ENCODE measurements around the gene SLC23A2. TPM values are rescaled to one million over a fixed set of nuclear protein-coding genes. Genes with fewer than 3 reads are reported as not detected.
A peak's percentile ranks its signal among the peaks of the same experiment; 100 is the strongest.

The SLC23A2 gene
- total RNA-seq, 2 experiments from 2014 or later, result 18.6 to 20.3 TPM

GRCh38 chr20:4912380-4913142 is 88.7 kb downstream of the SLC23A2 start:
- Mint-ChIP-seq H3K4me1 (peaks cover 16% of the 10 kb centered on the region), H3K36me3 (peaks cover 11% of the 10 kb centered on the region), H3K27ac (peak overlapping the region; percentile 30), H3K9me3 (peaks cover 1% of the 10 kb centered on the region), H3K4me3 (peak overlapping the region; percentile 35), H3K27me3 (no peaks in the 10 kb centered on the region)
- POLR2A ChIA-PET, result interaction anchor here (0.6 kb wide), 1 partner anchor 10 kb away, joined by 4 read pairs; no protein-coding TSS in a partner anchor
- peak; percentile 62 for ATAC-seq (ENCODE audit: low read depth)
- DNase-seq, result no peak

DNA sequence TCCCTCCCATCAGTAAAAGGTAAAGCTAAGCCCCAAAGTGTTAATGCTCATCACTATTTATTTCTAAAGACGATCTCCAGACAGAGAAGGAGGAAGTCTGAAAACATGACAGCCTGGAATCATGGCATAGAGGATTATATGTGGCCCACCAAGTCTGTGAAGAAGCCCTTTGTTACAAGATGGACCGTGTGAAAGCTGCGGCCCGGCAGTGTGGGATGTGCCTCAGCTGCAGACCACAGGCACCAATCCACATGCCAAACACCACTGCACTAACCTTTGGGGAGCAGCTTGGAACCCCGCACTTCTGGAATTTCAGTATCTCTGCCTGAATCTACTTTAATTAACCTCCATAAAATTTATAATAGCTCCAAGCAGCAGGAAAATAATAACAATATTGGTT is 90.4 kb downstream of the SLC23A2 start:
- Mint-ChIP-seq H3K4me3 (no peak overlapping the region), H3K27me3 (no peaks in the 10 kb centered on the region), H3K4me1 (peaks cover 16% of the 10 kb centered on the region), H3K9me3 (peaks cover 1% of the 10 kb centered on the region), H3K36me3 (peaks cover 18% of the 10 kb centered on the region), H3K27ac (no peak overlapping the region)
- POLR2A ChIA-PET, result no interaction called here
- ATAC-seq (ENCODE audit: low read depth), result no peak
- no peak for DNase-seq

- Mint-ChIP-seq H3K9me3 (no peaks in the 10 kb centered on the region), H3K36me3 (peaks cover 40% of the 10 kb centered on the region), H3K27ac (no peak overlapping the region), H3K4me3 (no peak overlapping the region), H3K4me1 (no peaks in the 10 kb centered on the region), H3K27me3 (no peaks in the 10 kb centered on the region)
- ATAC-seq (ENCODE audit: low read depth) (no peak), DNase-seq (no peak)
- POLR2A ChIA-PET, result no interaction called here
Measured at GRCh38 chr20:4905613-4906012, 95.7 kb downstream of the SLC23A2 start.

DNA sequence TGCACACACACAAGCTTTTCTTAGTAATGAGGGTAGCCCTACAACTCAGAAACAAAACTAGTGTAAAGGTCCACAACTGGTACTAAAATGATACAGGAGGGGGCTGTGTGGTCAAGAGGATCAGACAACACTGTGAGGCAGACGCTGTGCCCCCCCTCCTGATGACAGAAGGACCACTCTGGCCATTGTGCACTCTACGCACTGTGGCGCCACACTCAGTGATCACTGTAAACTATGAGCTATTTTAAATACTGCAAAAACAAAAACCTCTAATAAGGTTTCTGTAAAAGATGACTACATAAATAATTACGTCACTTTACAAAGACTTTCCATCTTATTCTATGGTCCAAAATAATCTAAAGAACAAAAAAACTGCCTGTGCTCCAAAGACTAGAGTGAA is 96.1 kb downstream of the SLC23A2 start:
- POLR2A ChIA-PET, result no interaction called here
- H3K4me3 Mint-ChIP-seq, result no peak overlapping the region
- no peak for ATAC-seq (ENCODE audit: low read depth)
- DNase-seq, result no peak
- peaks cover 40% of the 10 kb centered on the region for H3K36me3 Mint-ChIP-seq
- H3K9me3 Mint-ChIP-seq, result no peaks in the 10 kb centered on the region
- H3K27ac Mint-ChIP-seq, result no peak overlapping the region
- H3K4me1 Mint-ChIP-seq, result no peaks in the 10 kb centered on the region
- no peaks in the 10 kb centered on the region for H3K27me3 Mint-ChIP-seq

DNA sequence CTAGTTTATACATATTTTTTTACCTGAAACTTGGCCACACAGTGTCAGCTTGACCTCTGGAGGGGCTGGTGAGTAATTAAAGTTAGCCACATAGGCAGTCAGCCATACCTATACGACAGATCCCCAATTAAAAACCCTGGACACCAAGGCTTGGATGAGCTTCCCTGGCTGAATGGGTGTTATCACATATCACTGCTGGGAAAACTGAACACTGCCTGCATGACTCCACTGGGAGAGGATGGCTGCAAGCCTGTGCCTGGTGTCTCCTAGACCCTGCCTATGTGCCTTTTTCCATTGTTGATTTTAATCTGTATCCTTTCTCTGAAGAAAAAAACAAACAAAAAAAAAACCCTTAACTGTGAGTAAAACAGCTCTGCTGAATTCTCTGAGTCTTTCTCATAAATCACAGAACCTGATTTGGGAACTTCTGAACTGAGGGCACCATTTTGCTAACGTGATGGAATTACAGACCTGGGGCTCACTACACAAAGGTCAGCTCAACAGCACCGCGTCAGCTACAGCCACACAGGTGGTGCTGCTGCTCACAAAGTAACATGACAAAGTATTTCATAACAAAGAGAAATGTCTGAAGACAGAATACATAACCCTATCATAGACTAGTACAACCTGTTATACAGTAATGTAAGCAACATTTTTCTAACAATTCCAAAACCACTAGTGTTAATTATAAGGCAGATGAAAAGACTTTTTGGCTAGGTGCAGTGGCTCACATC is 97.0 kb downstream of the SLC23A2 start:
- H3K36me3 Mint-ChIP-seq, result peaks cover 40% of the 10 kb centered on the region
- no peaks in the 10 kb centered on the region for H3K4me1 Mint-ChIP-seq
- H3K27ac Mint-ChIP-seq, result no peak overlapping the region
- ATAC-seq (ENCODE audit: low read depth), result no peak
- no peak for DNase-seq
- H3K9me3 Mint-ChIP-seq, result no peaks in the 10 kb centered on the region
- POLR2A ChIA-PET, result no interaction called here
- no peaks in the 10 kb centered on the region for H3K27me3 Mint-ChIP-seq
- H3K4me3 Mint-ChIP-seq, result no peak overlapping the region

DNA sequence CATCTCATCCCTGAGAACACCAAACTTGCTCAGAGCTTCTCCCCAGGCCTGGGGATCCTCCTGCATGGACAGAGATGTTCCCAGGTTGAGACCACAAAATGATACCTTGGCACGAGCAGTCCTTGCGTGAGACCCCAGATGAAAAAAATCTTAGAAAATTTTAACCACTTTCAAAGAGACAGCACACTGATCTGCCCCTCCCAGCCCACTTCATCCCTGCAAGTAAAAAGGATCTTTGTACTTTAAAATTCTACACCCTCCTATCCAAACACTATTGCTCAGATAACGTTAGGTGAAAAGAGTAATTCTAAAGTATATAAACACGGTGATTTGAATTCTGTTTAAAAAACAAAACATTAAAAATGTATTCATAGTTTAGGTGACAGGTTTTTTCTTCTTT is 98.5 kb downstream of the SLC23A2 start:
- Mint-ChIP-seq H3K9me3 (no peaks in the 10 kb centered on the region), H3K4me3 (no peak overlapping the region), H3K36me3 (peaks cover 39% of the 10 kb centered on the region), H3K27ac (no peak overlapping the region), H3K27me3 (no peaks in the 10 kb centered on the region), H3K4me1 (peaks cover 1% of the 10 kb centered on the region)
- DNase-seq, result no peak
- POLR2A ChIA-PET, result interaction anchor here (0.9 kb wide), 1 partner anchor 9 kb away, joined by 4 read pairs; no protein-coding TSS in a partner anchor
- no peak for ATAC-seq (ENCODE audit: low read depth)

GRCh38 chr20:4901031-4901818 is 100.1 kb downstream of the SLC23A2 start:
- peaks cover 31% of the 10 kb centered on the region for H3K36me3 Mint-ChIP-seq
- H3K4me3 Mint-ChIP-seq, result no peak overlapping the region
- H3K27ac Mint-ChIP-seq, result no peak overlapping the region
- peaks cover 4% of the 10 kb centered on the region for H3K4me1 Mint-ChIP-seq
- POLR2A ChIA-PET, result no interaction called here
- no peaks in the 10 kb centered on the region for H3K9me3 Mint-ChIP-seq
- no peaks in the 10 kb centered on the region for H3K27me3 Mint-ChIP-seq
- DNase-seq, result no peak
- ATAC-seq (ENCODE audit: low read depth), result no peak

- POLR2A ChIA-PET, result no interaction called here
- peaks cover 12% of the 10 kb centered on the region for H3K4me1 Mint-ChIP-seq
- peaks cover 16% of the 10 kb centered on the region for H3K36me3 Mint-ChIP-seq
- DNase-seq (no peak), ATAC-seq (ENCODE audit: low read depth) (no peak)
- no peaks in the 10 kb centered on the region for H3K9me3 Mint-ChIP-seq
- H3K27ac Mint-ChIP-seq, result peak overlapping the region; percentile 13
- H3K4me3 Mint-ChIP-seq, result no peak overlapping the region
- H3K27me3 Mint-ChIP-seq, result no peaks in the 10 kb centered on the region
Measured at GRCh38 chr20:4898282-4899244, 102.7 kb downstream of the SLC23A2 start.

- POLR2A ChIA-PET, result no interaction called here
- H3K4me3 Mint-ChIP-seq, result no peak overlapping the region
- H3K9me3 Mint-ChIP-seq, result no peaks in the 10 kb centered on the region
- H3K27ac Mint-ChIP-seq, result no peak overlapping the region
- H3K27me3 Mint-ChIP-seq, result no peaks in the 10 kb centered on the region
- peaks cover 12% of the 10 kb centered on the region for H3K4me1 Mint-ChIP-seq
- ATAC-seq (ENCODE audit: low read depth), result no peak
- peaks cover 15% of the 10 kb centered on the region for H3K36me3 Mint-ChIP-seq
- no peak for DNase-seq
Measured at GRCh38 chr20:4897600-4897999, 103.7 kb downstream of the SLC23A2 start.

DNA sequence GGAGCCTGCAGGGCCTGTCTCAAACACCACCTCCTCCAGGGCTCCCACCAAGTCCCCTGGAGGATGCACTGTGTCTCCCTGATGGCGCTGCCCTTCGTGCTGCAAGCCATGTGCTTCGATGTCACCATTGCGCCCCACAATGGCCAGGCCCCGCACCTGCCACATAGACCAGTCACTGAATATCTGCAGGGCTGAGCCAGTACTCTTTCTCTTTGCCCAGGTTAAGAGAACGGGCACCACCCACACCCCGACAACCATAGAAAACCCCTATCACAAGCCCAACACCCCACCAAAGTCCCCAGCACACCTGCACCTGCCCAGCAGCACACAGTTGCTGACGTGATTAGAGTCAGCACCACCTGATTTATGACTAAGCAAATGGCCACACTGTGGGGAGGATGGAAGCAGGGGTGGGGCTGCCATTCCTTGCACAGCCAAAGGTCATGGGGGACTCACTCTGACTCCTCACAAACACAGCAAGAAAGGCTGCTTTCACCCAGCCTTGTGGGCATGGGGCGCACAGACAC is 104.3 kb downstream of the SLC23A2 start:
- no peak for ATAC-seq (ENCODE audit: low read depth)
- Mint-ChIP-seq H3K36me3 (peaks cover 12% of the 10 kb centered on the region), H3K27me3 (no peaks in the 10 kb centered on the region), H3K4me3 (no peak overlapping the region), H3K9me3 (no peaks in the 10 kb centered on the region), H3K4me1 (peaks cover 12% of the 10 kb centered on the region), H3K27ac (peak overlapping the region; percentile 64)
- POLR2A ChIA-PET, result no interaction called here
- no peak for DNase-seq

- Mint-ChIP-seq H3K9me3 (no peaks in the 10 kb centered on the region), H3K27me3 (no peaks in the 10 kb centered on the region), H3K4me1 (peaks cover 12% of the 10 kb centered on the region), H3K36me3 (peaks cover 8% of the 10 kb centered on the region), H3K4me3 (no peak overlapping the region), H3K27ac (no peak overlapping the region)
- POLR2A ChIA-PET, result no interaction called here
- ATAC-seq (ENCODE audit: low read depth) (no peak), DNase-seq (no peak)
Measured at GRCh38 chr20:4896119-4896702, 105.1 kb downstream of the SLC23A2 start.

GRCh38 chr20:4894981-4895381 is 106.3 kb downstream of the SLC23A2 start:
- ATAC-seq (ENCODE audit: low read depth), result no peak
- no peaks in the 10 kb centered on the region for H3K9me3 Mint-ChIP-seq
- no peak overlapping the region for H3K27ac Mint-ChIP-seq
- no peak overlapping the region for H3K4me3 Mint-ChIP-seq
- H3K36me3 Mint-ChIP-seq, result peaks cover 7% of the 10 kb centered on the region
- POLR2A ChIA-PET, result no interaction called here
- peaks cover 12% of the 10 kb centered on the region for H3K4me1 Mint-ChIP-seq
- DNase-seq, result no peak
- H3K27me3 Mint-ChIP-seq, result no peaks in the 10 kb centered on the region
